Naive thymus-derived CD8-positive, alpha-beta T cell (primary cell): ENCODE results near the gene RAPGEF1. TPM values are rescaled to one million over a fixed set of nuclear protein-coding genes. Genes with fewer than 3 reads are reported as not detected.
A peak's percentile ranks its signal among the peaks of the same experiment; 100 is the strongest.

ENCODE experiments used
- ATAC-seq, 2 donors: fragments of 150-1000 bp; cut with Tn5 transposase in 1 of 2; sonication (Bioruptor Pico), chemical (Tn5 transposase) in 1 of 2; 1 replicate in 1 of 2; 2 replicates in 1 of 2; pipeline ENCODE4 v1.10.0; 2021; ENCODE audit warnings: mild to moderate bottlenecking in 2 of 2, moderate library complexity in 2 of 2
- POLR2A ChIA-PET: fragments of 350-600 bp; sonication (Branson Sonifier 250); formaldehyde crosslinking; loops from one replicate; lab custom pipeline; 2021; ENCODE audit warnings: antibody characterized with exemption; lab: Charles Lee
- DNase-seq, 10 donors: peaks; one replicate each; pipeline versions ENCODE4 v3.0.0 to v3.0.0-alpha.2; 2020 to 2022
- H3K27ac Mint-ChIP-seq, 10 donors: one replicate each; pipeline ENCODE4 v1.8.0; 2020 to 2022; ENCODE audit warnings: mild to moderate bottlenecking in 10 of 10, mixed read lengths in 10 of 10, moderate library complexity in 4 of 10, inconsistent platforms in 1 of 10
- H3K27me3 Mint-ChIP-seq, 5 donors: one replicate each; pipeline ENCODE4 v1.8.0; 2021 to 2022; ENCODE audit warnings: mixed read lengths in 5 of 5
- H3K36me3 Mint-ChIP-seq, 3 donors: one replicate each; pipeline ENCODE4 v1.8.0; 2020 to 2022; ENCODE audit warnings: mixed read lengths in 3 of 3, mild to moderate bottlenecking in 2 of 3, inconsistent platforms in 1 of 3
- H3K4me1 Mint-ChIP-seq, 4 donors: one replicate each; pipeline ENCODE4 v1.8.0; 2021 to 2022; ENCODE audit warnings: mixed read lengths in 4 of 4
- H3K4me3 Mint-ChIP-seq, 10 donors: one replicate each; pipeline ENCODE4 v1.8.0; 2020 to 2022; ENCODE audit warnings: mild to moderate bottlenecking in 10 of 10, mixed read lengths in 10 of 10, moderate library complexity in 6 of 10, inconsistent platforms in 1 of 10
- H3K9me3 Mint-ChIP-seq, 9 donors: one replicate each; pipeline ENCODE4 v1.8.0; 2020 to 2022; ENCODE audit warnings: mixed read lengths in 9 of 9, mild to moderate bottlenecking in 3 of 9, inconsistent platforms in 1 of 9, moderate library complexity in 1 of 9
- polyA plus RNA-seq, 3 donors: library from polyadenylated mRNA; unstranded; fragments of 300-500 nt; fragmentation: Illumina TruSeq; gene quantifications; one replicate each; pipeline ENCODE4 v1.2.3, GENCODE V29; 2021
- total RNA-seq, 8 experiments: library from RNA in 2 of 8; stranded (reverse) in 2 of 8; gene quantifications; one replicate each; pipeline ENCODE4 v1.2.3 and lab custom pipeline; 2021 to 2026

Gene RAPGEF1
- total and polyA plus RNA-seq, 5 experiments from 2014 or later, result 1.6 to 94.7 (median 9.0) TPM

DNA sequence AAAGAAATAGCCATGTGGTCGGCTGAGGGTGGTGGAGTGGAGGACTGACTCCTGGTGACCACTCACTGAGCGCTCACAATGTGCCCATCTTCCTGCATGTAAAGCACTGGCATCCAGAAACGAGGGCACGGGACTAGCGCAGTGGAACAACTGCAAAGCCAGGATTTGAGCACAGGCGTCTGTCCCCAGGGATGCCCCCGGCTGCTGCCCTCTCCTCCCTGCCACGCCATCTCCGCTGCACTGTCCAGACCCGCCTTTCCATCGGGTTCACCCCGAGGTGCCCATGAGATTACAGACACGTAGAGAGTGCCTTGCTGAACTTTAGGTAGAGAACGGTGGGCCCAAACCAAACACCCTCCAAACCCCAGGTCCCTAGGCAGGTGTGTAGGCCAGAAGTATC is 149.9 kb downstream of the RAPGEF1 start:
- Mint-ChIP-seq H3K4me1 (peaks cover 26 to 48% (median 40%) of the 10 kb centered on the region in 4 donors), H3K9me3 (no peaks in the 10 kb centered on the region), H3K27me3 (no peaks in the 10 kb centered on the region), H3K27ac (peak overlapping the region in 4 of 10 donors; percentile 37 to 79 (median 66)), H3K4me3 (no peak overlapping the region), H3K36me3 (peaks cover 0 to 12% (median 3%) of the 10 kb centered on the region in 3 donors)
- no peak for ATAC-seq
- POLR2A ChIA-PET, result interaction anchor here (0.7 to 3.8 kb wide), 3 partner anchors 11 to 154 kb away, joined by 3 to 21 read pairs (median 11); partner anchors contain the start of gene RAPGEF1
- DNase-seq, result peak in 1 of 10 donors; percentile 32

DNA sequence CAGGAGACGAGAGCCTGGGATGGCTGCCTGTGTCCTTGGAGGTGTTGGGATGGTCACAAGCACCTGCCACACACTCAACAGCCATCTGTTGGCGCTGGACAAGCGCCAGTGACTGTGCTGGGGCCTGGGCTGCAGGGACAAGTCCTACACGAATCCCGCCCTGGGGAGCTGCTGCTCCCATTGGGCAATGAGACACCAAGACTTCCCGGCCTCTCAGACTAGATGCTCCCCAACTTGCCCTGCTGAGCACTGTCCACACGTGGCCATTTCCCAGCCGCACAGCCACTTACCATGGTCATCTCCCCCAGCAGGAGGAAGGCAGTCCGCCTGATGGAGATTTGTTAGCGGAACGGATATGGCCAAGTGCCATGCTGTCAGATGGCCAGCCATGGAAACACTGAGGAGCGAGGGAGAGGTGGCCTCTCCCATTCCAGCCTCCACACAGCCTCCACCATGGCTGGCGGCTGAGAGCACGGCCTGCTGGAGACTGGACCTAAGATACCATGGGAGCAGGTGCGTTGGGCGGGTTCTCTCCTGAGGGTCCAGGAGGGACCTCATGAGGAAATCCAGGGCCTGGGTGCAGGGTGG is 150.7 kb downstream of the RAPGEF1 start:
- Mint-ChIP-seq H3K4me3 (no peak overlapping the region), H3K27ac (peak overlapping the region in 3 of 10 donors; percentile 6 to 44 (median 43)), H3K27me3 (no peaks in the 10 kb centered on the region), H3K4me1 (peaks cover 26 to 56% (median 47%) of the 10 kb centered on the region in 4 donors), H3K36me3 (peaks cover 0 to 10% (median 3%) of the 10 kb centered on the region in 3 donors), H3K9me3 (no peaks in the 10 kb centered on the region)
- POLR2A ChIA-PET, result interaction anchor here (1.7 kb wide), 1 partner anchor 10 kb away, joined by 6 read pairs; no protein-coding TSS in a partner anchor
- ATAC-seq (no peak), DNase-seq (peak in 1 of 10 donors; percentile 45)

DNA sequence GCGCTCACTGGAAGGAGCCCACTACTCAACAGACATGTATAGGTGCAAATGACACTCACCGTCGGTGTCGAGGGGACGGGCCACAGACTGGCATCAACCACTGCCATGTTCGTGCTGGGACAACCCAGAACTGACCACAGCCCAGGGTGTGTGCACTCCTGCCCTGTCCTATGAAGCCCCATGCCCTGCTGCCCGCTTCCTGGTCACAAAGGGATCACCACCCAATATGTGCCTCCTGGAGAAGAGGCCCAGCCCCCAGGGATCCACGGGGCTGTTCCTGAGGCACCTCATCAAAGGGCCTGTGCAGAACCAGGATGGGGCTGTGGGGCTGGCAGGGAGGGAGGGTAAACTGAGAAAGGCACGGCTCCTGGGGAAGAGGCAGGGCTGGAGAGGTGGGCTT is 151.5 kb downstream of the RAPGEF1 start:
- H3K27ac Mint-ChIP-seq, result peak overlapping the region in 3 of 10 donors; percentile 6 to 81 (median 14)
- H3K9me3 Mint-ChIP-seq, result no peaks in the 10 kb centered on the region
- peaks cover 0 to 13% (median 3%) of the 10 kb centered on the region in 3 donors for H3K36me3 Mint-ChIP-seq
- no peaks in the 10 kb centered on the region for H3K27me3 Mint-ChIP-seq
- peaks cover 29 to 62% (median 53%) of the 10 kb centered on the region in 4 donors for H3K4me1 Mint-ChIP-seq
- POLR2A ChIA-PET, result interaction anchor here (1.7 kb wide), 1 partner anchor 9 kb away, joined by 6 read pairs; no protein-coding TSS in a partner anchor
- no peak overlapping the region for H3K4me3 Mint-ChIP-seq
- DNase-seq, result peak in 1 of 10 donors; percentile 50
- no peak for ATAC-seq

DNA sequence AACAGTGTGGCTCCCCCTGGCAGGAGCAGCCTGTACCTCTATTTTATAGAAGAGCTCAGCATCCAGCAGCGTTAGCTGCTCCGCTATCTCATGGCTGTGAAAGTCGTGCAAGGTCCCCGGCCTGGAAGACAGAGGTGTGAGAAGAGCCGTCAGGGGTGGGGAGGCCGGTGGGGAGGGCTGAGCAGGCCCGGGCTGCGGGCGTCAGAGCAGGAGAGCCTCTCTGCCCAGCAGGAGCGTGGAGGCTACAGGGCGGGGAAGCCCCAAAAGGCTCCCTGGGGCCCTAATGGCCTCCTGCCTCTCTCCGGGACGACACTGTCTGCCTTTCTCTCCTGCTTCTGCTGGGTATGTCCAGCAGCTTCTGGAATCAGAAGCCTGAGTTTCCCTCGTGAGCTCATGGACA is 152.0 kb downstream of the RAPGEF1 start:
- ATAC-seq (no peak), DNase-seq (no peak)
- Mint-ChIP-seq H3K27me3 (no peaks in the 10 kb centered on the region), H3K27ac (peak overlapping the region in 7 of 10 donors; percentile 50 to 92 (median 83)), H3K4me3 (no peak overlapping the region), H3K9me3 (no peaks in the 10 kb centered on the region), H3K36me3 (peaks cover 0 to 13% (median 3%) of the 10 kb centered on the region in 3 donors), H3K4me1 (peaks cover 29 to 67% (median 57%) of the 10 kb centered on the region in 4 donors)
- POLR2A ChIA-PET, result interaction anchor here (1.7 kb wide), 1 partner anchor 9 kb away, joined by 6 read pairs; no protein-coding TSS in a partner anchor

DNA sequence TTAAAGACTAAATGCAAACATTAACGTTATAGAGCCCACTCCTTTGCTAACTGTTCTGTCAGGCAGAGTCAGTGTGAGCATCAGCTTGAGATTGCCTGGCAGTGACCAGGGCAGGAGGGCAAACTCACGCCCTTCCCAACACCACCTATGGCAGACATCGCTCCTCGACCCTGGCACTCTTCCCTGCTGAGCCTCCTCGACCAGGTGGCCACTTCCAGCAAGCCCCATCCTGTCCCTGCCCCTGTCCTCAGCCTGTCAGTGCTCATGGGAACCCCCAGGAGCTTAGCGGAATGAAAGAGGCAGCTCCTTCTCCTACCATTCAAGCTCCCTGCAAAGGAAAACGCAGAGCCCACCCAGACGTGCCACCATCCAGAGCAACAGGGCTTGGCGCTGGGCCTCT is 152.5 kb downstream of the RAPGEF1 start:
- Mint-ChIP-seq H3K27me3 (no peaks in the 10 kb centered on the region), H3K4me3 (peak overlapping the region in 6 of 10 donors; percentile 2 to 54 (median 46)), H3K4me1 (peaks cover 29 to 68% (median 57%) of the 10 kb centered on the region in 4 donors), H3K27ac (peak overlapping the region; percentile 38 to 94 (median 82)), H3K36me3 (peaks cover 0 to 13% (median 3%) of the 10 kb centered on the region in 3 donors), H3K9me3 (no peaks in the 10 kb centered on the region)
- ATAC-seq (no peak), DNase-seq (no peak)
- POLR2A ChIA-PET, result interaction anchor here (1.7 kb wide), 1 partner anchor 8 kb away, joined by 6 read pairs; no protein-coding TSS in a partner anchor

DNA sequence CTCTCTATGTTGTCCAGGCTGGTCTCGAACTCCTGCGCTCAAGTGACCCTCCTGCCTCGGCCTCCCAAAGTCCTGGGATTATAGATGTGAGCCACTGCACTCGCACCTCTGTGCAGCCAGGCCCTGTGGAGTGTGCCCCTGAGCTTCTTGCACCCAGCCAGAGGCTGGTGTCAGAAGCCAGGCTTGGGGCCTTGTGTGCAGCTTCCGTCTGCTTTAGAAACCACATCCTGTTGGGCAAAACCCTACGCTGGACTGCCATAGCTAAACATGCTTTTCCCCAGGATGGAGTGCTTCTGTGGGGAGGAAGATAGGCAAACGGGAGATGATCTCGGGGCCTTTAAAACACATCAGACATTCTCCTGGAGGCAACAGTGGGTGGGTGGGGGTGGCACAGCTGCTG is 154.5 kb downstream of the RAPGEF1 start:
- DNase-seq, result peak in 8 of 10 donors; percentile 11 to 55 (median 39)
- Mint-ChIP-seq H3K9me3 (no peaks in the 10 kb centered on the region), H3K27me3 (no peaks in the 10 kb centered on the region), H3K4me1 (peaks cover 19 to 59% (median 46%) of the 10 kb centered on the region in 4 donors), H3K27ac (peak overlapping the region; percentile 87 to 95 (median 90)), H3K4me3 (peak overlapping the region; percentile 38 to 85 (median 70)), H3K36me3 (peaks cover 0 to 30% (median 6%) of the 10 kb centered on the region in 3 donors)
- peak; percentile 90 to 98 for ATAC-seq
- POLR2A ChIA-PET, result interaction anchor here (0.7 to 1.6 kb wide), 13 partner anchors 10 to 460 kb away, joined by 3 to 8 read pairs (median 3); partner anchors contain the start of gene NUP214

DNA sequence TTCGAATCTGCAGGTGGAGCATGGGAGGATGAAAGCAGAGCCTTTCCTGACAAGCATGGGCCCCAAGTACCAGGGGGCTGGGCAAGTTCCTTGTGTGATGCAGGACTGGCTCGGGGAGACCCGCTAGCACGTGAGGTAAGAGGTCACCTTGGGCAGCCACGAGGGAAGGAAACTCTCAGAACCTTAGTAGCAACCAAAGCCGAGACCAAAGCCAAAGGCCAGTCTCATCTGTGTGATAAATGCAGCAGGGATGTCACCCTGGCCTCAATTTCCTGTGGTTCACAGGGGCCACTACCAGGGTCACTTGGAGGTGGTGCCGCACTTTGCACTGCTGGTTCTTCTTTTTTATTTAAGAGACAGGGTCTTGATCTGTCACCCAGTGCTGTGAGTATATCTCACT is 155.0 kb downstream of the RAPGEF1 start:
- Mint-ChIP-seq H3K27me3 (no peaks in the 10 kb centered on the region), H3K4me1 (peaks cover 16 to 54% (median 42%) of the 10 kb centered on the region in 4 donors), H3K27ac (peak overlapping the region; percentile 87 to 95 (median 90)), H3K9me3 (no peaks in the 10 kb centered on the region), H3K4me3 (peak overlapping the region; percentile 38 to 85 (median 70)), H3K36me3 (peaks cover 0 to 32% (median 6%) of the 10 kb centered on the region in 3 donors)
- POLR2A ChIA-PET, result interaction anchor here (0.9 to 1.6 kb wide), 11 partner anchors 9 to 161 kb away, joined by 3 to 8 read pairs (median 4); no protein-coding TSS in a partner anchor
- ATAC-seq, result peak in 1 of 2 donors; percentile 12
- no peak for DNase-seq

DNA sequence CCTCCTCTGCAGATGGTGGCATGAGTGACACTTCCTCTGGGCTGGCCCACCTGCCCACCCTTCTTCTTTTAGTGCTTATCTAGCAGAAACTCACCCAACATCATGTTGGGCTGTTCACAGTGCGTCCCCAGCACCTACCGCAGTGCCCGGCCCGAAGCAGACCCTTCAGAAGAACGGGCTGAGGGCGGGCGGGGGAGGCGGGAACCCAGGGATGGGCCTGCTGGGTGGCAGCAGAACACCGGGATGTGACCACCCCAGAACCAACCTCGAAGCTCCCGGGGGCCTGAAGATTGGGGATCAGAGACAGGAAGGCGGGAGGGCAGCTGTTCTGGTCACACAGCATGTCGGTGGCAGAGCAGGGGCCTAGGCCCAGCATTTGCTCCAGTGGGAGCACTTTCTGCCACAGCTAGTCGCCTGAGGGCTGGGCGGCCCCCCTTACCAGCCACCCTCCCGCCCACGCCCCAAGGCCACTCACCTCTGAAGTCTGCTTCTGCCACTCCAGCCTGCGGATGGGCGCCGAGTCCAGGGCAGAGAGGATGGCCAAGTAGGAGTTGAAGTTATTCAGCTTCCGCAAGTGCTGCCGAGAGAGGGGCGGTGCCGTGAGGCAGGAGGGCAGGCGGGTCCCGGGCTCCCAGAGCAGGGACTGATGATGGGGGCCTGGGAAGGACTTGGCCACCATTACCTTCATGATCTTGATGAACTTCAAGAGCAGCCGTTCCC is 155.9 kb downstream of the RAPGEF1 start:
- POLR2A ChIA-PET, result no interaction called here
- H3K36me3 Mint-ChIP-seq, result peaks cover 0 to 28% (median 6%) of the 10 kb centered on the region in 3 donors
- H3K27me3 Mint-ChIP-seq, result no peaks in the 10 kb centered on the region
- H3K27ac Mint-ChIP-seq, result peak overlapping the region; percentile 79 to 95 (median 90)
- H3K4me1 Mint-ChIP-seq, result peaks cover 19 to 56% (median 48%) of the 10 kb centered on the region in 4 donors
- peak overlapping the region in 1 of 10 donors; percentile 80 for H3K4me3 Mint-ChIP-seq
- DNase-seq (no peak), ATAC-seq (no peak)
- no peaks in the 10 kb centered on the region for H3K9me3 Mint-ChIP-seq

DNA sequence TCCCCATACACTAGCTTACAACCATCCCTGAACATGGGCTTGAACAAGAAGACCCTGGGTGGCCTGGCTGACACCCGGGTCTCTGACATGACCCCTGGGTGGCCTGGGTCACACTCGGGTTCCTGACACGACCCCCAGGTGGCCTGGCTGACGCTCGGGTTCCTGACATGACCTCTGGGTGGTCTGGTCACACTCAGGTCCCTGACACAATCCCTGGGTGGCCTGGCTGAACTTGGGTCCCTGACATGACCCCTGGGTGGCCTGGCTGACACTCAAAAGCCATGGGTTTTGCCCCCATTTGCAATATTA is 156.6 kb downstream of the RAPGEF1 start:
- POLR2A ChIA-PET, result no interaction called here
- Mint-ChIP-seq H3K4me3 (no peak overlapping the region), H3K36me3 (peaks cover 0 to 30% (median 8%) of the 10 kb centered on the region in 3 donors), H3K9me3 (no peaks in the 10 kb centered on the region), H3K27ac (peak overlapping the region in 8 of 10 donors; percentile 46 to 85 (median 80)), H3K27me3 (no peaks in the 10 kb centered on the region), H3K4me1 (peaks cover 23 to 63% (median 55%) of the 10 kb centered on the region in 4 donors)
- no peak for DNase-seq
- no peak for ATAC-seq

DNA sequence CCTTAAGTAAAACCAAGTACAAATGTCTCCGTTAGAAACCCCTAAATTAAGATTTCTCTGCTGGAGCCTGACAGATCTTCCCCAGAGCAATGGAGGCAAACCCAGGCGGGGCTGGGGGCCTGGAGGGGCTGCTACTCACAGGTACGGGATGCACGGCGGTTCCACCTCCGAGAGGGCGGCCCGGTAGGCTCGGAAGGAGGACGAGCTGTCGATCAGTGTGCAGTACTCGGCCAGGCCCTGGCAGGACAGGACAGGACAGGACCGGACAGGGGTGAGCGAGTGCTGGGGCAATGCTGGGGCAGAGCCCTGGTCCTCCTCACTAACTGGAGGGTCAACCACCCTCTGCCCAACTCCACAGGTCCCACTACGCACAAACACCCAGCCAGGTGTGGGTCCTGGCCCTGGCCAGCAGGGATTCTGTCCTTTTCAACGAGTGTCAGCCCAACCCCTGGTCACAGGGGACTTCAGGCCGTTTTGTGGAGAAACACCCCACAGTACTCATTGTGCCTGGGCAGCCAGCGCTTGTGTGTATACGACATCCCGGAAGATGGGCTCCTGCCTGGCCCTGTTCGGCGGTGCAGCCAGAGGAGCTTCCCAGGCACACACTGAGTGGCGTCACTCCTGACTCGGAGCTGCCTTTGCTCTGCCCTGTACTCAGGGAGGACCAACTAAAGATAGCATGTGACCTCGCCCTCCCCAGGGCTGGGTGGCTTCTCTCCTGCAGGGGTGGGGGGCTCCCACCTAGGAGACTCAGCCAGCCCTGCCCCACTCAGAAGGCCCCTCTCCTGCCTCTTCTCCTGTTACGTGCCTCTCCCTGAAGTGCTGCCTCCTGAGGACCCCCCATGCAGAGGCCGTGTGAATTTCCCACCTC is 157.2 kb downstream of the RAPGEF1 start:
- peak overlapping the region in 6 of 10 donors; percentile 47 to 85 (median 66) for H3K27ac Mint-ChIP-seq
- ATAC-seq, result no peak
- H3K9me3 Mint-ChIP-seq, result no peaks in the 10 kb centered on the region
- POLR2A ChIA-PET, result no interaction called here
- DNase-seq, result no peak
- peaks cover 29 to 65% (median 60%) of the 10 kb centered on the region in 4 donors for H3K4me1 Mint-ChIP-seq
- peak overlapping the region in 1 of 10 donors; percentile 14 for H3K4me3 Mint-ChIP-seq
- peaks cover 0 to 29% (median 8%) of the 10 kb centered on the region in 3 donors for H3K36me3 Mint-ChIP-seq
- no peaks in the 10 kb centered on the region for H3K27me3 Mint-ChIP-seq

DNA sequence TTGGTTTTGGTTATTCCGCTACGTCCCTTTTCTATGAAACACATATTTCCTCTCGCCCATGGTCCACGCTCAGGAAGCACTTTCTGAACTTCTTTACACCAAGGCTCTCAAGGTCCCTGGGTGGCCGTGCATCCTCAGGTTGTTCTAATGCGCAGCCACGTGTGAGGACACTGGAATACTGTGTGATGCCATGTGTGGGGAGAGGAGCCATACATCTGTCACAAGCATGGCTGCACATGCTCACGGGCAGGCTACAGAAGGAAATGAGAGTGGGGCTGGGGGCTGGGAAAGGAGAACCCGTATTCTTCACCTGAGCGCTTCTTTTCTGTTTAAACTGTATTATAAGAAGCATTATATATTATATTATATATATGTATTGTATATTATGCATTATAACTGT is 157.8 kb downstream of the RAPGEF1 start:
- ATAC-seq (no peak), DNase-seq (no peak)
- H3K4me3 Mint-ChIP-seq, result no peak overlapping the region
- no peaks in the 10 kb centered on the region for H3K27me3 Mint-ChIP-seq
- H3K9me3 Mint-ChIP-seq, result no peaks in the 10 kb centered on the region
- H3K4me1 Mint-ChIP-seq, result peaks cover 25 to 65% (median 58%) of the 10 kb centered on the region in 4 donors
- peak overlapping the region in 4 of 10 donors; percentile 12 to 74 (median 50) for H3K27ac Mint-ChIP-seq
- POLR2A ChIA-PET, result no interaction called here
- peaks cover 0 to 24% (median 4%) of the 10 kb centered on the region in 3 donors for H3K36me3 Mint-ChIP-seq
